Choroid plexus epithelial cell (primary cell): Measurements from ENCODE around the gene CRIM1.

Source experiments
- DNase-seq: peaks from one replicate; pipeline ENCODE4 v3.0.0-alpha.2; 2010; ENCODE audit warnings: low read depth
- H3K4me3 ChIP-seq: 2 replicates; pipeline ENCODE4 v1.5.1; 2011; ENCODE audit warnings: low read depth, mild to moderate bottlenecking, control low read depth, low read length, moderate library complexity
- CTCF ChIP-seq: conservative IDR thresholded peaks from 2 replicates; pipeline ENCODE4 v1.5.1; 2011; ENCODE audit warnings: low read depth, mild to moderate bottlenecking, control low read depth, inconsistent platforms, low read length, moderate library complexity

The CRIM1 gene

GRCh38 chr2:36351736-36352349, 3.7 kb upstream of the CRIM1 start:
- TF ChIP-seq CTCF, result peak; percentile 63
- no peak overlapping the region for H3K4me3 ChIP-seq
- DNase-seq, result peak; percentile 76

- peak; percentile 81 for DNase-seq
- peak; percentile 34 for TF ChIP-seq CTCF
- no peak overlapping the region for H3K4me3 ChIP-seq
Observed at GRCh38 chr2:36352701-36353100, 2.9 kb upstream of the CRIM1 start.

GRCh38 chr2:36354811-36355150, 797 bp upstream of the CRIM1 start:
- H3K4me3 ChIP-seq, result peak overlapping the region; percentile 88
- DNase-seq, result no peak
- no peak for TF ChIP-seq CTCF

GRCh38 chr2:36355890-36356297, 316 bp downstream of the CRIM1 start:
- no peak for DNase-seq
- peak overlapping the region; percentile 88 for H3K4me3 ChIP-seq
- TF ChIP-seq CTCF, result no peak

GRCh38 chr2:36356298-36356989, 866 bp downstream of the CRIM1 start:
- no peak for TF ChIP-seq CTCF
- peak; percentile 58 for DNase-seq
- H3K4me3 ChIP-seq, result peak overlapping the region; percentile 88

GRCh38 chr2:36356990-36357846, 1.6 kb downstream of the CRIM1 start:
- H3K4me3 ChIP-seq, result peak overlapping the region; percentile 88
- DNase-seq, result peak; percentile 79

More at GRCh38 chr2:36356990-36357846, 1.6 kb downstream of the CRIM1 start:
- TF ChIP-seq CTCF, result no peak
